Gastroesophageal sphincter (tissue), 3 donors: Measurements from ENCODE around the gene LCE2C.

Experiments
- CTCF ChIP-seq, 4 experiments: fragments of 200-600 bp in 2 of 4; fragments of 450-650 bp in 2 of 4; sonication (generic) in 1 of 4; IDR thresholded peaks; one replicate each; pipeline ENCODE4 v1.5.1; 2017 to 2019; ENCODE audit warnings: antibody characterized with exemption in 4 of 4, mild to moderate bottlenecking in 2 of 4, moderate library complexity in 2 of 4
- POLR2A ChIP-seq, 2 donors: fragments of 450-650 bp; IDR thresholded peaks; one replicate each; pipeline ENCODE4 v1.6.1; 2017; ENCODE audit warnings: antibody characterized with exemption in 2 of 2, mild to moderate bottlenecking in 2 of 2, moderate library complexity in 1 of 2
- POLR2AphosphoS5 ChIP-seq: sonication (generic); formaldehyde crosslinking; IDR thresholded peaks from one replicate; pipeline ENCODE4 v1.6.1; 2017; ENCODE audit warnings: antibody characterized with exemption

GRCh38 chr1:152656459-152656858 is 18.6 kb upstream of the LCE2C start:
- TF ChIP-seq CTCF (IDR thresholded peaks at IDR 0.05) (no peak), POLR2A (IDR thresholded peaks at IDR 0.05) (no peak), POLR2AphosphoS5 (no peak)
